ENCODE results near the gene PSORS1C2. TPM values are rescaled to one million over a fixed set of nuclear protein-coding genes. Genes with fewer than 3 reads are reported as not detected.
"Not testable (repeated sequence)": the region's sequence is repeated elsewhere in the genome, so short reads cannot be mapped to it uniquely, and the experiment has no call there.

PSORS1C2 gene
- total and polyA plus RNA-seq, 11 donors = not detected

GRCh38 chr6:31169123-31169857 lies 30.4 kb upstream of the PSORS1C2 start:
- TF ChIP-seq POLR2A (IDR thresholded peaks at IDR 0.05) = no peak
- TF ChIP-seq CTCF (IDR thresholded peaks at IDR 0.05) = no peak
- Histone ChIP-seq H3K4me3 (no peak overlapping the region), H3K9me3 (no peaks in the 10 kb centered on the region), H3K27ac (no peak overlapping the region), H3K36me3 (no peaks in the 10 kb centered on the region), H3K27me3 (no peaks in the 10 kb centered on the region), H3K4me1 (peaks cover 0 to 12% (median 0%) of the 10 kb centered on the region in 12 donors)
- intact Hi-C loops (cut with DNase I) = no loop called here
- 78 to 80% (median 79%) methylated on average over 10 of the region's 10 CpGs for WGBS, 4 donors
- DNase-seq (no peak), ATAC-seq (no peak)

- peaks cover 0 to 11% (median 0%) of the 10 kb centered on the region in 12 donors for H3K4me1 ChIP-seq
- WGBS, 4 donors = 63 to 81% (median 77%) methylated on average over 3 of the region's 3 CpGs
- no peak overlapping the region for H3K4me3 ChIP-seq
- peaks cover 0 to 3% (median 0%) of the 10 kb centered on the region in 9 donors for H3K36me3 ChIP-seq
- no peaks in the 10 kb centered on the region for H3K27me3 ChIP-seq
- DNase-seq = no peak
- intact Hi-C loops (cut with DNase I) = no loop called here
- no peaks in the 10 kb centered on the region for H3K9me3 ChIP-seq
- no peak for ATAC-seq
- no peak for TF ChIP-seq CTCF (IDR thresholded peaks at IDR 0.05)
- no peak for TF ChIP-seq POLR2A (IDR thresholded peaks at IDR 0.05)
- no peak overlapping the region for H3K27ac ChIP-seq
Measured at GRCh38 chr6:31168606-31169005, 29.7 kb upstream of the PSORS1C2 start.

GRCh38 chr6:31165986-31166385 lies 27.1 kb upstream of the PSORS1C2 start:
- intact Hi-C loops (cut with DNase I) = no loop called here
- ATAC-seq (no peak), DNase-seq (no peak)
- Histone ChIP-seq H3K4me3 (no peak overlapping the region), H3K27ac (no peak overlapping the region), H3K36me3 (peaks cover 0 to 12% (median 2%) of the 10 kb centered on the region in 9 donors), H3K27me3 (no peaks in the 10 kb centered on the region), H3K4me1 (no peaks in the 10 kb centered on the region), H3K9me3 (no peaks in the 10 kb centered on the region)
- TF ChIP-seq POLR2A (IDR thresholded peaks at IDR 0.05) = no peak
- no peak for TF ChIP-seq CTCF (IDR thresholded peaks at IDR 0.05)
- 73 to 85% (median 80%) methylated on average over 5 of the region's 5 CpGs for WGBS, 4 donors

- 78 to 84% (median 81%) methylated on average over 17 of the region's 17 CpGs for WGBS, 4 donors
Measured at GRCh38 chr6:31165064-31165832, 26.4 kb upstream of the PSORS1C2 start.

GRCh38 chr6:31164475-31165063 lies 25.7 kb upstream of the PSORS1C2 start:
- peaks cover 0 to 12% (median 2%) of the 10 kb centered on the region in 9 donors for H3K36me3 ChIP-seq
- ATAC-seq; H3K27me3 ChIP-seq; intact Hi-C loops (cut with DNase I); H3K4me3 ChIP-seq; DNase-seq; H3K4me1 ChIP-seq; H3K9me3 ChIP-seq; H3K27ac ChIP-seq: not testable (repeated sequence)
- 92 to 97% (median 93%) methylated on average over 7 to 9 of the region's 9 CpGs for WGBS, 4 donors

More at GRCh38 chr6:31165064-31165832, 26.4 kb upstream of the PSORS1C2 start:
- ATAC-seq; H3K4me3 ChIP-seq; H3K27ac ChIP-seq; H3K4me1 ChIP-seq; intact Hi-C loops (cut with DNase I); DNase-seq; H3K27me3 ChIP-seq; H3K9me3 ChIP-seq: not testable (repeated sequence)
- H3K36me3 ChIP-seq = peaks cover 0 to 12% (median 2%) of the 10 kb centered on the region in 9 donors
